ENCODE measurements around the gene ALDH4A1.
A peak's percentile ranks its signal among the peaks of the same experiment; 100 is the strongest.

ALDH4A1 gene

GRCh38 chr1:18921516-18922251 lies 19.3 kb upstream of the ALDH4A1 start:
- no peak for DNase-seq

- DNase-seq = no peak
Measured at GRCh38 chr1:18920931-18921330, 18.6 kb upstream of the ALDH4A1 start.

GRCh38 chr1:18919956-18920355 lies 17.6 kb upstream of the ALDH4A1 start:
- no peak for DNase-seq

- DNase-seq = no peak
Measured at GRCh38 chr1:18919197-18919905, 17.0 kb upstream of the ALDH4A1 start.

GRCh38 chr1:18918417-18918816 lies 16.1 kb upstream of the ALDH4A1 start:
- no peak for DNase-seq

GRCh38 chr1:18917071-18917799 lies 14.9 kb upstream of the ALDH4A1 start:
- DNase-seq = no peak

GRCh38 chr1:18915341-18915740 lies 13.0 kb upstream of the ALDH4A1 start:
- no peak for DNase-seq

GRCh38 chr1:18913065-18913835 lies 10.9 kb upstream of the ALDH4A1 start:
- DNase-seq = peak; percentile 58

GRCh38 chr1:18912550-18912949 lies 10.2 kb upstream of the ALDH4A1 start:
- DNase-seq = no peak

- DNase-seq = no peak
Measured at GRCh38 chr1:18908911-18909771, 6.8 kb upstream of the ALDH4A1 start.

GRCh38 chr1:18907917-18908845 lies 5.8 kb upstream of the ALDH4A1 start:
- DNase-seq = no peak

GRCh38 chr1:18907021-18907916 lies 4.9 kb upstream of the ALDH4A1 start:
- peak; percentile 77 for DNase-seq

- no peak for DNase-seq
Measured at GRCh38 chr1:18903291-18903756, 969 bp upstream of the ALDH4A1 start.

GRCh38 chr1:18901952-18902522 lies 318 bp downstream of the ALDH4A1 start:
- no peak for DNase-seq

GRCh38 chr1:18901147-18901951 lies 1.0 kb downstream of the ALDH4A1 start:
- no peak for DNase-seq

GRCh38 chr1:18900303-18900841 lies 2.0 kb downstream of the ALDH4A1 start:
- DNase-seq = no peak

GRCh38 chr1:18899363-18900049 lies 2.8 kb downstream of the ALDH4A1 start:
- DNase-seq = no peak

Data from CD4-positive, alpha-beta T cell treated with Interleukin-4 for 4 hours (primary cell).